Measurements from ENCODE around the gene EFCAB12.
A peak's percentile ranks its signal among the peaks of the same experiment; 100 is the strongest.

The EFCAB12 gene

GRCh38 chr3:129412542-129413198 is 15.8 kb downstream of the EFCAB12 start:
- no peak overlapping the region for H3K4me2 ChIP-seq (ENCODE audit: low read length)

GRCh38 chr3:129410971-129411370 is 17.5 kb downstream of the EFCAB12 start:
- H3K9me2 ChIP-seq (ENCODE audit: low read depth, low read length): no peaks in the 10 kb centered on the region
- H3K4me1 ChIP-seq (ENCODE audit: insufficient read depth, low read length, severe bottlenecking): peaks cover 28% of the 10 kb centered on the region
- no peak overlapping the region; the same call in 1 of the 2 replicates for H3K9ac ChIP-seq (ENCODE audit: low read length)
- no peak overlapping the region for H3K4me2 ChIP-seq (ENCODE audit: low read length)
- no peaks in the 10 kb centered on the region for H3F3A ChIP-seq (ENCODE audit: insufficient read depth, low read length)
- TF ChIP-seq CTCF (IDR thresholded peaks at IDR 0.05; ENCODE audit: low read length): no peak
- TF ChIP-seq EZH2 (IDR thresholded peaks at IDR 0.05; ENCODE audit: borderline replicate concordance, low read length): no peak
- no peaks in the 10 kb centered on the region for H4K20me1 ChIP-seq (ENCODE audit: insufficient read depth, low read length)
- H2AFZ ChIP-seq (ENCODE audit: low read length): no peak overlapping the region
- no peaks in the 10 kb centered on the region for H3K36me3 ChIP-seq (ENCODE audit: insufficient read depth, low read length)
- no peak overlapping the region for H3K27ac ChIP-seq (ENCODE audit: low read depth, low read length, poor library complexity, severe bottlenecking)
- no peaks in the 10 kb centered on the region for H3K27me3 ChIP-seq (ENCODE audit: insufficient read depth, low read length)
- no peaks in the 10 kb centered on the region for H3K9me3 ChIP-seq (ENCODE audit: low read length)
- no peaks in the 10 kb centered on the region for H3K79me2 ChIP-seq (ENCODE audit: insufficient read depth, low read length)
- no peak overlapping the region for H3K4me3 ChIP-seq (ENCODE audit: low read depth, low read length, poor library complexity, severe bottlenecking)

More at GRCh38 chr3:129412542-129413198, 15.8 kb downstream of the EFCAB12 start:
- Histone ChIP-seq H4K20me1 (ENCODE audit: insufficient read depth, low read length) (no peaks in the 10 kb centered on the region), H3K4me1 (ENCODE audit: insufficient read depth, low read length, severe bottlenecking) (peaks cover 36% of the 10 kb centered on the region), H3K79me2 (ENCODE audit: insufficient read depth, low read length) (no peaks in the 10 kb centered on the region), H3K27me3 (ENCODE audit: insufficient read depth, low read length) (no peaks in the 10 kb centered on the region), H3K9me2 (ENCODE audit: low read depth, low read length) (no peaks in the 10 kb centered on the region), H3K9ac (ENCODE audit: low read length) (no peak overlapping the region), H3K4me3 (ENCODE audit: low read depth, low read length, poor library complexity, severe bottlenecking) (no peak overlapping the region), H3K27ac (ENCODE audit: low read depth, low read length, poor library complexity, severe bottlenecking) (no peak overlapping the region), H2AFZ (ENCODE audit: low read length) (no peak overlapping the region), H3K9me3 (ENCODE audit: low read length) (no peaks in the 10 kb centered on the region), H3K36me3 (ENCODE audit: insufficient read depth, low read length) (no peaks in the 10 kb centered on the region), H3F3A (ENCODE audit: insufficient read depth, low read length) (no peaks in the 10 kb centered on the region)
- no peak for TF ChIP-seq CTCF (IDR thresholded peaks at IDR 0.05; ENCODE audit: low read length)
- no peak for TF ChIP-seq EZH2 (IDR thresholded peaks at IDR 0.05; ENCODE audit: borderline replicate concordance, low read length)

GRCh38 chr3:129409541-129409940 is 18.9 kb downstream of the EFCAB12 start:
- Histone ChIP-seq H3K4me1 (ENCODE audit: insufficient read depth, low read length, severe bottlenecking) (peaks cover 28% of the 10 kb centered on the region), H3K27ac (ENCODE audit: low read depth, low read length, poor library complexity, severe bottlenecking) (peak overlapping the region; percentile 31), H3K9me2 (ENCODE audit: low read depth, low read length) (no peaks in the 10 kb centered on the region), H3F3A (ENCODE audit: insufficient read depth, low read length) (no peaks in the 10 kb centered on the region), H3K79me2 (ENCODE audit: insufficient read depth, low read length) (no peaks in the 10 kb centered on the region), H3K4me2 (ENCODE audit: low read length) (no peak overlapping the region; the same call in 1 of the 2 replicates), H3K9ac (ENCODE audit: low read length) (no peak overlapping the region), H3K36me3 (ENCODE audit: insufficient read depth, low read length) (no peaks in the 10 kb centered on the region), H3K9me3 (ENCODE audit: low read length) (no peaks in the 10 kb centered on the region), H4K20me1 (ENCODE audit: insufficient read depth, low read length) (no peaks in the 10 kb centered on the region), H2AFZ (ENCODE audit: low read length) (peak overlapping the region; percentile 72; the same call in 1 of the 2 replicates), H3K4me3 (ENCODE audit: low read depth, low read length, poor library complexity, severe bottlenecking) (no peak overlapping the region), H3K27me3 (ENCODE audit: insufficient read depth, low read length) (no peaks in the 10 kb centered on the region)
- no peak for TF ChIP-seq CTCF (IDR thresholded peaks at IDR 0.05; ENCODE audit: low read length)
- TF ChIP-seq EZH2 (IDR thresholded peaks at IDR 0.05; ENCODE audit: borderline replicate concordance, low read length): no peak
